HepG2 (cell line): ENCODE measurements around the gene MYH9. TPM values are rescaled to one million over a fixed set of nuclear protein-coding genes. Genes with fewer than 3 reads are reported as not detected.

Experiments used
- ELF3 ChIP-seq: IDR thresholded peaks from 2 replicates; pipeline ENCODE4 v1.6.1; 2016; ENCODE audit warnings: missing genetic modification reagents, missing compliant biosample characterization
- ETV5 ChIP-seq: IDR thresholded peaks from 2 replicates; pipeline ENCODE4 v1.6.1; 2018; ENCODE audit warnings: missing biosample characterization, missing genetic modification reagents, inconsistent platforms, borderline replicate concordance
- FOXA3 ChIP-seq: IDR thresholded peaks from 2 replicates; pipeline ENCODE4 v1.6.1; 2016; ENCODE audit warnings: missing genetic modification reagents, missing compliant biosample characterization
- FOXP4 ChIP-seq: sonication (generic); formaldehyde crosslinking; IDR thresholded peaks from 2 replicates; pipeline ENCODE4 v1.4.0; 2020; ENCODE audit warnings: missing genetic modification reagents
- GTF3A ChIP-seq: sonication (generic); formaldehyde crosslinking; conservative IDR thresholded peaks from 2 replicates; pipeline ENCODE4 v1.4.0; 2020; ENCODE audit warnings: mild to moderate bottlenecking, missing genetic modification reagents
- HDAC2 ChIP-seq: sonication (generic); formaldehyde crosslinking; IDR thresholded peaks from 2 replicates; pipeline ENCODE4 v1.4.0; 2020; ENCODE audit warnings: missing genetic modification reagents
- IKZF5 ChIP-seq: IDR thresholded peaks from 2 replicates; pipeline ENCODE4 v1.6.1; 2018; ENCODE audit warnings: missing genetic modification reagents, mild to moderate bottlenecking, missing compliant biosample characterization
- MED13 ChIP-seq: sonication (generic); formaldehyde crosslinking; IDR thresholded peaks from 2 replicates; pipeline ENCODE4 v1.5.0; 2020; ENCODE audit warnings: missing genetic modification reagents
- MEF2D ChIP-seq: sonication (generic); formaldehyde crosslinking; IDR thresholded peaks from 2 replicates; pipeline ENCODE4 v1.5.1; 2020; ENCODE audit warnings: mild to moderate bottlenecking, missing genetic modification reagents
- MYC ChIP-seq: sonication (generic); formaldehyde crosslinking; IDR thresholded peaks from 2 replicates; pipeline ENCODE4 v1.9.0; 2021; ENCODE audit warnings: missing genetic modification reagents, borderline replicate concordance
- NR2C2 ChIP-seq: sonication (generic); formaldehyde crosslinking; IDR thresholded peaks from 2 replicates; pipeline ENCODE4 v1.4.0; 2020; ENCODE audit warnings: missing genetic modification reagents, mild to moderate bottlenecking, moderate library complexity, borderline replicate concordance
- NR2F6 ChIP-seq, 2 experiments: IDR thresholded peaks; 2 replicates each; pipeline ENCODE4 v1.6.1; 2016; ENCODE audit warnings: antibody characterized with exemption in 1 of 2, mild to moderate bottlenecking in 1 of 2
- TARDBP ChIP-seq: sonication (generic); formaldehyde crosslinking; IDR thresholded peaks from 2 replicates; pipeline ENCODE4 v1.8.0; 2022; ENCODE audit warnings: mild to moderate bottlenecking, missing genetic modification reagents
- THAP11 ChIP-seq: IDR thresholded peaks from 2 replicates; pipeline ENCODE4 v1.6.1; 2016; ENCODE audit warnings: missing biosample characterization, missing genetic modification reagents
- ZBTB7A ChIP-seq: sonication (generic); formaldehyde crosslinking; IDR thresholded peaks from 2 replicates; pipeline ENCODE4 v1.8.0; 2022; ENCODE audit warnings: mild to moderate bottlenecking, missing genetic modification reagents
- ZNF354B ChIP-seq: sonication (generic); formaldehyde crosslinking; IDR thresholded peaks from 2 replicates; pipeline ENCODE4 v1.8.0; 2022; ENCODE audit warnings: mild to moderate bottlenecking, missing genetic modification reagents
- ZNF512 ChIP-seq: sonication (generic); formaldehyde crosslinking; IDR thresholded peaks from 2 replicates; pipeline ENCODE4 v1.4.0; 2020; ENCODE audit warnings: mild to moderate bottlenecking, missing genetic modification reagents
- ZNF547 ChIP-seq: sonication (generic); formaldehyde crosslinking; IDR thresholded peaks from 2 replicates; pipeline ENCODE4 v1.5.1; 2020; ENCODE audit warnings: mild to moderate bottlenecking, missing genetic modification reagents
- ZNF619 ChIP-seq: sonication (generic); formaldehyde crosslinking; IDR thresholded peaks from 2 replicates; pipeline ENCODE4 v1.4.0; 2020; ENCODE audit warnings: mild to moderate bottlenecking, missing genetic modification reagents
- ZSCAN20 ChIP-seq: sonication (generic); formaldehyde crosslinking; IDR thresholded peaks from 2 replicates; pipeline ENCODE4 v1.4.0; 2020; ENCODE audit warnings: missing genetic modification reagents, mild to moderate bottlenecking, borderline replicate concordance
- polyA plus RNA-seq, 8 experiments: library from polyadenylated mRNA; depleted of rRNA in 3 of 8; stranded (reverse) in 7 of 8; unstranded in 1 of 8; fragments of >200 nt; fragmentation: Illumina TruSeq in 4 of 8; extraction: Trizol in 4 of 8; gene quantifications; 2 replicates each; pipeline versions ENCODE4 v1.2.1 to v1.2.3, GENCODE V29; 2011 to 2016; ENCODE audit warnings: low read depth in 4 of 8, missing spikeins in 1 of 8, mixed read lengths in 1 of 8; ENCODE audit not compliant: insufficient read depth in 1 of 8
- total RNA-seq, 5 experiments: library from RNA; depleted of rRNA; stranded (reverse); fragments of >200 nt; fragmentation: Illumina TruSeq; extraction: Trizol; gene quantifications; 2 replicates each; pipeline ENCODE4 v1.2.3, GENCODE V29; 2016; ENCODE audit warnings: low read depth in 1 of 5
- TF ChIP-seq, protein P1 (sequence below): sonication (generic); formaldehyde crosslinking; IDR thresholded peaks from 2 replicates; pipeline ENCODE4 v1.5.0; 2020; ENCODE audit warnings: mild to moderate bottlenecking, missing genetic modification reagents, borderline replicate concordance

The MYH9 gene
- total and polyA plus RNA-seq, 2 of the 13 experiments (the other 11 are each of a cell fraction or from before 2014, with no cell fraction given): 50.7 to 98.5 TPM

DNA sequence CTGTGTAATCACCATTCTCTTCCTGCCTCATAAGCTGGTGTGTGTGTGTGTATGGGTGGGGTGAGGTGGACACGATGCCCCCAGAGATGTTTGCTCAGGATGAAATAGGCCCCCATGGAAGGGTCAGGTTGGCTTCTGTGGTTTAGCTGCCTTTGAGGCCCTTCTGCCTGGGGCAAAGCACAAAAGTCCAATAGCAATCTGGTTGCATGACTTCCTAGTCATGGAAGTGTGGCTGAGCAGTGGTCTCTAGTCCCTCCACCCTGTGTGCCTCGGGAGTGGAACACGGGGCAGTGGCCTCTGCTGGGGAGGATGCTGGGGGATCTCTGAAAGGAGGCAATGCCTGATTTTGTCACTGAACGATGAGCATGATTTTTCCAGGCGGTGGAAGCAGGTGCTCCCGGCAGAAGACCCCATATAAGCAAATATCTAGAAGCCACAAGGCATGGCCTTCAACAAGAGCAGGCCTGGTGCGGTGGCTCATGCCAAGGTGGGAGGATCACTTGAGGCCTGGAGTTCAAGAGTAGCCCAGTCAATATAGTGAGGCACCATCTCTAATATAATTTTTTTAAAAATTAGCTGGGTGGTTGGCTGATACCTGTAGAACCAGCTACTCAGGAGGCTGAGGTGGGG, 135.7 kb downstream of the MYH9 start (continued):
- TF ChIP-seq ZBTB7A: peak; percentile 88; the same call in 1 of the 2 replicates
- peak; percentile 85 for TF ChIP-seq FOXP4 (CRISPR knock-in tag)
- peak; percentile 67 for TF ChIP-seq NR2C2 (CRISPR knock-in tag)
- TF ChIP-seq MED13 (CRISPR knock-in tag): 0 out of 2 replicates have a peak, but pooled peaks have one; percentile 55
- TF ChIP-seq ZNF619: peak; percentile 74; the same call in 1 of the 2 replicates
- TF ChIP-seq GTF3A: peak; percentile 60; the same call in 1 of the 2 replicates
- peak; percentile 64; the same call in 1 of the 2 replicates for TF ChIP-seq IKZF5 (CRISPR knock-in tag)
- TF ChIP-seq ZNF354B (CRISPR knock-in tag): 0 out of 2 replicates have a peak, but pooled peaks have one; percentile 0
- TF ChIP-seq, protein P1, sequence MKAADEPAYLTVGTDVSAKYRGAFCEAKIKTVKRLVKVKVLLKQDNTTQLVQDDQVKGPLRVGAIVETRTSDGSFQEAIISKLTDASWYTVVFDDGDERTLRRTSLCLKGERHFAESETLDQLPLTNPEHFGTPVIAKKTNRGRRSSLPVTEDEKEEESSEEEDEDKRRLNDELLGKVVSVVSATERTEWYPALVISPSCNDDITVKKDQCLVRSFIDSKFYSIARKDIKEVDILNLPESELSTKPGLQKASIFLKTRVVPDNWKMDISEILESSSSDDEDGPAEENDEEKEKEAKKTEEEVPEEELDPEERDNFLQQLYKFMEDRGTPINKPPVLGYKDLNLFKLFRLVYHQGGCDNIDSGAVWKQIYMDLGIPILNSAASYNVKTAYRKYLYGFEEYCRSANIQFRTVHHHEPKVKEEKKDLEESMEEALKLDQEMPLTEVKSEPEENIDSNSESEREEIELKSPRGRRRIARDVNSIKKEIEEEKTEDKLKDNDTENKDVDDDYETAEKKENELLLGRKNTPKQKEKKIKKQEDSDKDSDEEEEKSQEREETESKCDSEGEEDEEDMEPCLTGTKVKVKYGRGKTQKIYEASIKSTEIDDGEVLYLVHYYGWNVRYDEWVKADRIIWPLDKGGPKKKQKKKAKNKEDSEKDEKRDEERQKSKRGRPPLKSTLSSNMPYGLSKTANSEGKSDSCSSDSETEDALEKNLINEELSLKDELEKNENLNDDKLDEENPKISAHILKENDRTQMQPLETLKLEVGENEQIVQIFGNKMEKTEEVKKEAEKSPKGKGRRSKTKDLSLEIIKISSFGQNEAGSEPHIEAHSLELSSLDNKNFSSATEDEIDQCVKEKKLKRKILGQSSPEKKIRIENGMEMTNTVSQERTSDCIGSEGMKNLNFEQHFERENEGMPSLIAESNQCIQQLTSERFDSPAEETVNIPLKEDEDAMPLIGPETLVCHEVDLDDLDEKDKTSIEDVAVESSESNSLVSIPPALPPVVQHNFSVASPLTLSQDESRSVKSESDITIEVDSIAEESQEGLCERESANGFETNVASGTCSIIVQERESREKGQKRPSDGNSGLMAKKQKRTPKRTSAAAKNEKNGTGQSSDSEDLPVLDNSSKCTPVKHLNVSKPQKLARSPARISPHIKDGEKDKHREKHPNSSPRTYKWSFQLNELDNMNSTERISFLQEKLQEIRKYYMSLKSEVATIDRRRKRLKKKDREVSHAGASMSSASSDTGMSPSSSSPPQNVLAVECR (CRISPR knock-in tag): peak; percentile 52; the same call in 1 of the 2 replicates
- TF ChIP-seq ZSCAN20 (CRISPR knock-in tag): 0 out of 2 replicates have a peak, but pooled peaks have one; percentile 35
- TF ChIP-seq ETV5 (CRISPR knock-in tag): peak; percentile 85
- TF ChIP-seq MYC (CRISPR knock-in tag): peak; percentile 81; the same call in 1 of the 2 replicates
- TF ChIP-seq HDAC2 (CRISPR knock-in tag): peak; percentile 83
- peak; percentile 53 for TF ChIP-seq THAP11 (CRISPR knock-in tag)
- peak; percentile 77 for TF ChIP-seq NR2F6 (IDR thresholded peaks at IDR 0.05)
- peak; percentile 84 for TF ChIP-seq NR2F6 (CRISPR knock-in tag; IDR thresholded peaks at IDR 0.05)
- TF ChIP-seq MEF2D (CRISPR knock-in tag): peak; percentile 74; the same call in 1 of the 2 replicates
- peak; percentile 81 for TF ChIP-seq FOXA3
- peak; percentile 66; the same call in 1 of the 2 replicates for TF ChIP-seq TARDBP
- peak; percentile 24; the same call in 1 of the 2 replicates for TF ChIP-seq ZNF547 (CRISPR knock-in tag)
- TF ChIP-seq ELF3 (CRISPR knock-in tag): peak; percentile 83
- peak; percentile 23; the same call in 1 of the 2 replicates for TF ChIP-seq ZNF512 (CRISPR knock-in tag)
